Caco-2 (cell line): Measurements from ENCODE around the gene PLEKHF1. TPM values are rescaled to one million over a fixed set of nuclear protein-coding genes. Genes with fewer than 3 reads are reported as not detected.

Experiments used
- BruUV-seq: library from RNA; stranded (reverse); fragments of 400-500 nt; replicated peaks from 2 replicates; lab custom pipeline; 2021; lab: Mats Ljungman, UMichigan
- CTCF ChIA-PET: fragments of 300-600 bp; sonication (Branson Sonifier 250); formaldehyde crosslinking; loops from one replicate; lab custom pipeline; 2022; ENCODE audit warnings: antibody characterized with exemption; lab: Charles Lee
- POLR2A ChIA-PET: fragments of 300-600 bp; sonication (Branson Sonifier 250); formaldehyde crosslinking; loops from one replicate; lab custom pipeline; 2022; ENCODE audit warnings: antibody characterized with exemption; lab: Charles Lee
- DNase-seq, 2 experiments: peaks; one replicate each; pipeline versions ENCODE4 v3.0.0 to v3.0.0-alpha.2; 2020 to 2022
- H3K27me3 ChIP-seq: replicated peaks from 2 replicates; pipeline ENCODE4 v1.6.0; 2011; ENCODE audit warnings: low read length; ENCODE audit not compliant: control insufficient read depth, insufficient read depth
- H3K36me3 ChIP-seq: 2 replicates; pipeline ENCODE4 v1.5.1; 2011; ENCODE audit warnings: low read length; ENCODE audit not compliant: control insufficient read depth, insufficient read depth
- H3K4me1 ChIP-seq: fragments of 250-450 bp; sonication (Bioruptor Pico); 2 replicates; pipeline ENCODE4 v1.5.1; 2020; ENCODE audit warnings: mild to moderate bottlenecking
- H3K4me3 ChIP-seq: 2 replicates; pipeline ENCODE4 v1.5.1; 2011; ENCODE audit warnings: low read depth, mild to moderate bottlenecking, control low read depth, low read length
- H3K9me3 ChIP-seq: fragments of 250-450 bp; sonication (Bioruptor Pico); 2 replicates; pipeline ENCODE4 v1.5.1; 2020; ENCODE audit warnings: mild to moderate bottlenecking, moderate library complexity
- H3K27ac Mint-ChIP-seq: one replicate; pipeline ENCODE4 v1.8.0; 2022; ENCODE audit warnings: mixed read lengths; ENCODE audit not compliant: unreplicated experiment
- H3K27me3 Mint-ChIP-seq: one replicate; pipeline ENCODE4 v1.8.0; 2022; ENCODE audit warnings: mixed read lengths; ENCODE audit not compliant: insufficient read depth, unreplicated experiment
- H3K36me3 Mint-ChIP-seq: one replicate; pipeline ENCODE4 v1.8.0; 2022; ENCODE audit warnings: mild to moderate bottlenecking, mixed read lengths; ENCODE audit not compliant: insufficient read depth, unreplicated experiment
- H3K4me1 Mint-ChIP-seq: one replicate; pipeline ENCODE4 v1.8.0; 2022; ENCODE audit warnings: low read depth, mixed read lengths; ENCODE audit not compliant: unreplicated experiment
- H3K4me3 Mint-ChIP-seq: one replicate; pipeline ENCODE4 v1.8.0; 2022; ENCODE audit warnings: mild to moderate bottlenecking, moderate library complexity, mixed read lengths; ENCODE audit not compliant: unreplicated experiment
- H3K9me3 Mint-ChIP-seq: one replicate; pipeline ENCODE4 v1.8.0; 2022; ENCODE audit warnings: mixed read lengths; ENCODE audit not compliant: unreplicated experiment
- CTCF ChIP-seq, 2 experiments: fragments of 200-600 bp in 1 of 2; IDR thresholded peaks; 1 replicate in 1 of 2; 2 replicates in 1 of 2; pipeline versions ENCODE4 v1.5.1 to v1.8.0; 2011 to 2022; ENCODE audit warnings: antibody characterized with exemption in 1 of 2, control low read depth in 1 of 2, inconsistent platforms in 1 of 2, low read depth in 1 of 2, low read length in 1 of 2, mild to moderate bottlenecking in 1 of 2, moderate library complexity in 1 of 2; ENCODE audit not compliant: insufficient read depth in 1 of 2, severe bottlenecking in 1 of 2, unreplicated experiment in 1 of 2
- intact Hi-C: fragments of 100-400 bp; cut with micrococcal nuclease; formaldehyde crosslinking; loops from one replicate; pipeline ENCODE4 v1.10.0; 2022; ENCODE audit not compliant: unreplicated experiment
- total RNA-seq: library from RNA; stranded (reverse); gene quantifications from 2 replicates; pipeline ENCODE4 v1.2.3, GENCODE V29; 2022

The PLEKHF1 gene
- total RNA-seq, 1 experiment from 2014 or later, result 5.0 TPM

GRCh38 chr19:29620931-29621351, 44.3 kb upstream of the PLEKHF1 start:
- no peak overlapping the region for H3K27ac Mint-ChIP-seq
- peaks cover 4% of the 10 kb centered on the region for H3K27me3 Mint-ChIP-seq
- H3K4me3 ChIP-seq, result no peak overlapping the region
- H3K27me3 ChIP-seq, result no peaks in the 10 kb centered on the region
- H3K9me3 Mint-ChIP-seq, result no peaks in the 10 kb centered on the region
- intact Hi-C loops, result no loop called here
- H3K4me1 Mint-ChIP-seq, result no peaks in the 10 kb centered on the region
- DNase-seq, result no peak
- no peak for TF ChIP-seq CTCF (IDR thresholded peaks at IDR 0.05; ENCODE audit: insufficient read depth in 1 of 2, low read depth in 1 of 2, low read length in 1 of 2, severe bottlenecking in 1 of 2, unreplicated experiment in 1 of 2)
- CTCF ChIA-PET, result interaction anchor here (1.2 kb wide), 1 partner anchor 96 kb away, joined by 3 read pairs; no protein-coding TSS in a partner anchor
- H3K4me1 ChIP-seq, result no peaks in the 10 kb centered on the region
- POLR2A ChIA-PET, result no interaction called here
- H3K36me3 Mint-ChIP-seq, result peaks cover 20% of the 10 kb centered on the region
- no peaks in the 10 kb centered on the region for H3K9me3 ChIP-seq
- no peaks in the 10 kb centered on the region for H3K36me3 ChIP-seq
- BruUV-seq, result no TSS peak
- H3K4me3 Mint-ChIP-seq, result no peak overlapping the region

- H3K4me3 Mint-ChIP-seq, result no peak overlapping the region
Observed at GRCh38 chr19:29622166-29623070, 42.8 kb upstream of the PLEKHF1 start.

More at GRCh38 chr19:29622166-29623070, 42.8 kb upstream of the PLEKHF1 start:
- Mint-ChIP-seq H3K4me1 (no peaks in the 10 kb centered on the region), H3K27ac (no peak overlapping the region), H3K36me3 (peaks cover 10% of the 10 kb centered on the region), H3K27me3 (peaks cover 4% of the 10 kb centered on the region), H3K9me3 (no peaks in the 10 kb centered on the region)
- Histone ChIP-seq H3K36me3 (no peaks in the 10 kb centered on the region), H3K4me3 (no peak overlapping the region), H3K9me3 (no peaks in the 10 kb centered on the region), H3K4me1 (no peaks in the 10 kb centered on the region), H3K27me3 (no peaks in the 10 kb centered on the region)
- CTCF ChIA-PET, result no interaction called here
- intact Hi-C loops, result no loop called here
- BruUV-seq, result no TSS peak
- DNase-seq, result no peak
- POLR2A ChIA-PET, result interaction anchor here (0.9 kb wide), 1 partner anchor 16 kb away, joined by 3 read pairs; the partner anchor contains the start of gene POP4
- TF ChIP-seq CTCF (IDR thresholded peaks at IDR 0.05; ENCODE audit: insufficient read depth in 1 of 2, low read depth in 1 of 2, low read length in 1 of 2, severe bottlenecking in 1 of 2, unreplicated experiment in 1 of 2), result no peak
